NCI-H748 treated with DMSO at 0.1 percent for 48 hours (cell line): ENCODE data around the gene DCXR.

Source experiments
- DNase-seq: peaks from one replicate; lab custom pipeline; 2025; lab: John Stamatoyannopoulos, UW

DCXR gene

DNA sequence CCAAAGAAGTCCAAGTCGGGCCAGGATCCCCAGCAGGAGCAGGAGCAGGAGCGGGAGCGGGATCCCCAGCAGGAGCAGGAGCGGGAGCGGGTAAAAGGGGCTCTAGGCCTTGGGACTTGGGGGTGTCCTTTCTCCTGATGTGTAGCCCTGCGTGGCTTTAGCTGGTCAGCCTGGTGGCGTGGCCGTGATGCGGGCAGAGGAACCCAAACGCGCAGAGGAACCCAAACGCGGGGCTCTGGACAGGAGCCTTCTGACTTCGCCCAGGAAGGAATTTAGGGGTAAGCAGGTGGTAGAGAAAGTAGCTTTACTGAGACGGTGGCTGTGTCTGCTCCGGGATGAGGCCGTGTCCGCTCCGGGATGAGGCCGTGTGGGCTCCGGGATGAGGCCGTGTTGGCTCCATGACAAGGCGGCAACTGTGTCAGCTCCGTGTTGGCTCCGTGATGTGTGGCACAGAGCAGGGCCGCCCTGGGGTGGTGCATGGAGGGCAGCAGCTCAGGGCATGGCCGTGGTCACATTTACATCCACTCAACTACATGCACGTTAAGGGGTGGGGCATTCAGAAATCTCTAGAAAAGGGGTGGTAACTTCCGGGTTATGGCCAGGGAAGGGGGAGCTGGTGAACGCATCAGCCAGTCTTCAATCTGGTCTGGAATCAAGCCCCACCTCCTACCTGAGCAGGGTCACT is 40.6 kb downstream of the DCXR start:
- no peak for DNase-seq

DNA sequence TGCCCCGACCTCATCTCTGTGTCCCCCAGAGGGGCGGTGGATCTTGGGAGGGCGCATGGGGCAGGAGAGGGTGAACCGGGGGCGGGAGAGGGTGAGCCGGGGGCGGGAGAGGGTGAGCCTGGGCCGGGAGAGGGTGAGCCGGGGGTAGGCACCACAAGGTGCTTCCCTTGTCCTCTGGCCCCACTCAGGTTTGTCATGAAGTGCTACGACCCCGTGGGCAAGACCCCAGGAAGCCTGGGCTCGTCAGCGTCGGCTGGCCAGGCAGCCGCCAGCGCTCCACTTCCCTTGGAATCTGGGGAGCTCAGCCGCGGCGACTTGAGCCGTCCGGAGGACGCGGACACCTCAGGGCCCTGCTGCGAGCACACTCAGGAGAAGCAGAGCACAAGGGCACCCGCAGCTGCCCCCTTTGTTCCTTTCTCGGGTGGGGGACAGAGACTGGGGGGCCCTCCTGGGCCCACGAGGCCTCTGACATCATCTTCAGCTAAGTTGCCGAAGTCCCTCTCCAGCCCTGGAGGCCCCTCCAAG is 41.2 kb downstream of the DCXR start:
- no peak for DNase-seq

DNA sequence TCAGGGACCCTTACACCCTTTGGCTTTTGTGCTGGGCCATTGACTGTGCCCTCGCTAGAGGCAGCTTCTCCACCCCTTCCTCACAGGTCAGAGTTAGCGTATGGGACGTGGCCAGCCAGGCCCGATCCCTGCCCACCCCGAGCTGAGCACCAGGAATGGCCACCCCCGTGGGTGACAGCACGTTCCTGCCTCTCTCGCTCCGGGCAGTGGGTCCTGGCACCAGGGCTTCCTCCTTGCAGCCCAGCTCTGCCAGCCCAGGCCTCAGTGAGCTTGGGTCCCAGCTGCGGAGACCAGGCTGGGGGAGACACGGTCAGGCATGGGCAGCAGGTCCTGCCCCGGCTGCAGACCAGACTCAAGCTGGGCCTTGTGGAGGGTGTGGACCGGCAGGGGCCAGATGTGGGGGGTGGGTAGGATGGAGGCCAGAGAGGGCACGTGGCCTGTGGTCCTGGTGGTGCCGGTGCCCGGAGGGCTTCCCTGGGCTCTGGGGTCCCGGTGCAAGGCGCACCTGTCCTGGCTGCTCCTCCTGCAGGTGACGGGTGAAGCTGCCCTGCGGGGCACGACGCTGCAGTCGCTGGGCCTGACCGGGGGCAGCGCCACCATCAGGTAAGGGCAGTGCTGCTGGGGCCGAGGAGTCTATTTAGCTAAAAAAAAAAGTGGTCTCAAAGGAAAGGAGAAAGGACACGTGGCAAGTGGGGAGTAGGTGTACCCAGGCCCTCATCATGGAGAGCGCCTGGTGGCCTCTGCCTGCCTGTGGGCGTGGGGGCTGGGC is 41.9 kb downstream of the DCXR start:
- DNase-seq: no peak

DNA sequence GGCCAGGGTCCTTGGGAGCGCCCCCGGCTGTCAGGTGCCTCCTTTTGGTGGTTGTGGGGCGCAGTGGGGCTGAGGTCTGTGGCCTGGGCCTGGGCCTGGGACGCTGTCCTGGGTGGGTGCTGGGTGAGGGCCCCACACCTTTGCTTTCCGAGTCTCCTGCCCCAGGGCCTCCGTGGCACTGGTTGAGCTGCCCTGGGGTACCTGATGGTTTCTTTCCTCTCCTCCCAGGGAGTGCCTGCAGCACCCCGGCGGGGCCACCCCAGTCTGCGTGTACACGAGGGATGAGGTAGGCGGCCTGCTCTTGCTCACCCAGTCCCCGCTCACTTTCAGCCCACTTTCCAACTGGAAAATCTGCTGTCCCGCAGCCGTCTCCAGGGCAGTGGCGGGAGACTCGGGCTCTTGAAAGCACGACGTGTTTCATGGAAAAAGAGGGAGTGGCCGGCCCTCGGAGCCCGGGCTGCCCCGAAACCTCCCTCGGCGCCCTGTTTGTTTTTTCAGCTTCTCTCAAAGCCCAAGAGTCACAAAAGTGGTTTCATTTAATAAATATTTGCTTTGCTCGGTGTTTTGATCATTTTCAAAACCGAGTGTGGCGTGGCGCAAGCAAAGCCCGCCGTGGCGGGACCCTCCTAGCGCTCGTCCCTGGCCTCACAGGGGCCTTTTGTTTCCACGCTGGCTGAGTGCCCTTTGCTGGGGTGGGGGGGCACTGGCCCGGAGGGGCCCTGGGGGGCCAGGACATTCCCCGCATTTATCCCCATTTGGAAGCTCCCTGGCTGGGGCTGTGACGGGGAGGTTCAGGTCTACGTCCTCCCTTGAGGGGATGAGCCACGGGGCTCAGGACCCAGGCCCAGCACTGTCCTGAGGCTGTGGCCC is 42.7 kb downstream of the DCXR start:
- DNase-seq: peak; percentile 5

DNA sequence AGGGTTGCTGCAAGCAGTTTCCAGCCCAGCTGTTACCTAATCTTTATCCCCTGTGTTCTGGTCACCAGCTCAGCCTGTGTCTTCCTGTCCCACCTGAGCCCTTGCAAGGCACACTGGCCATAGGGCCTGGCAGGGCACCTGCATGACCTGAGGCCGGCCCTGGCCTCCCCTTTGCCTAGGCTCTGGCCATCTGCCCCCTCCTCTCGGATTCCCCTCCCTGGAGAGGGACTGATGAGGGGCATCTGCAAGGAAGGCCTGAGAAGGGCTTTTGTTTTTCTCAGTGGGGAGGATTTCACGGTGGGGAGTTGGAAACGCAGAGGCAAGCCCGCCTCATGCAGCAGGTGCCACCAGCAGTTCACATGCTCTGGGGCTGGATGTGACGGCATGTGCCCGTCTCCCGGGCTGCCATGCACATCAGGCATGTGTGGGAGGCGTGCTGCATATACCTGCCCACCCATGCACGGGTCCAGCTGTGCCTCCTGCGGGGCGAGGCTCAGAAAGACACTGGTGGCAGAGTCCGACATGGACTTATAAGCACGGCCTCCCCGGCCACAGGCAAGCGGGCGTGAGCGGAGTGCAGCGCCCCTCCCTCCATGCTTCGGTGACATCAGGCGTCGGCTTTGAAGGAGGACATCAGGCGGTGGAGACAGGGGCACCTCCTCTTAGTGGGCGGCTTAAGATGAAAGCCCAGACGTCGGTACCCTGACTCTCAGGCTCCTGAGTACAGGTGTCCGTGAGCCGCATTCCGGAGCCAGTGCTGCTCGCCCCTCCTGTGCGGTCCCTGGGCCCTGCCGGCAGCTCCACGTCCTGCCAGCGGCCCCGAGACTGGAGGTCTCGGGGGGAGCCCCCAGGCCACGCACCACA is 43.5 kb downstream of the DCXR start:
- DNase-seq: no peak

DNA sequence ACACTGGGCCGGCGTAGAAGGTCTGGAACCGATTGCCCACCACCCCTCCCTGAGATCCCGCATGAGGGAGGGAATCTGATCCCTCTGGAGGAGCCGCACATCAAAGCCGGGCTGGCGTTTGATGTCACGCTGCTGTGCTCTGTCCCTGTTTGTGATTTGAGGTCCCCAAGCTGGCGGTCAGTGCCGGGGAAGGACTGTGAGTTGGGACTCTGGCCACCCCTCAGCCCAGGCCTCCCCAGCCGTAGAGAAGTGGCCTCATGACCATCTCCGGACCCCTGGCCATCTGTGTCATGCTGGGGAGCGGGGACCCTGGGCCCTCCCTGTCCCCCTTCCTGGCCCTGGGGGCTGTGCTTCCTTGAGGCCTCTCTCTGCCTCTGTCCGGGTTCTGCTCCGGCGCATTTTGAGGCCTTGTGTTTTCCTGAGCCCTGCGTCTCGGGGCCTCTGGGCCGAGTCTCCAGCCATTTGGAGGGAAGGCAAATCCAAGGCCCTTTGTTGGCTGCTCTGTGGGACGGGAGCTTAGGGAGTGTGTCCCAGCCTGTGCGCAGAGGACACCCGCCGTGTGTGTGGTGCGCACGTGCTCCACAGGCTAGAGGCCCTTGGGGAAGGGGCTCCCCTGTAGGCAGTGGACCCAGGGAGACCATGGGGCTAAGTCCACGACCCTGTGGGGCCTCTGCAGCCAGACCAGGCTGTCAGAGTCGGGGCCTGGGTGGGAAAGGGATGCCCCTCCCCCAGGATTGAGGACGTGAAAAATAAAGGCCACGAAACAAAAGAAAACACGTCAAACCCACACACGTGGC is 45.0 kb downstream of the DCXR start:
- DNase-seq: no peak

DNA sequence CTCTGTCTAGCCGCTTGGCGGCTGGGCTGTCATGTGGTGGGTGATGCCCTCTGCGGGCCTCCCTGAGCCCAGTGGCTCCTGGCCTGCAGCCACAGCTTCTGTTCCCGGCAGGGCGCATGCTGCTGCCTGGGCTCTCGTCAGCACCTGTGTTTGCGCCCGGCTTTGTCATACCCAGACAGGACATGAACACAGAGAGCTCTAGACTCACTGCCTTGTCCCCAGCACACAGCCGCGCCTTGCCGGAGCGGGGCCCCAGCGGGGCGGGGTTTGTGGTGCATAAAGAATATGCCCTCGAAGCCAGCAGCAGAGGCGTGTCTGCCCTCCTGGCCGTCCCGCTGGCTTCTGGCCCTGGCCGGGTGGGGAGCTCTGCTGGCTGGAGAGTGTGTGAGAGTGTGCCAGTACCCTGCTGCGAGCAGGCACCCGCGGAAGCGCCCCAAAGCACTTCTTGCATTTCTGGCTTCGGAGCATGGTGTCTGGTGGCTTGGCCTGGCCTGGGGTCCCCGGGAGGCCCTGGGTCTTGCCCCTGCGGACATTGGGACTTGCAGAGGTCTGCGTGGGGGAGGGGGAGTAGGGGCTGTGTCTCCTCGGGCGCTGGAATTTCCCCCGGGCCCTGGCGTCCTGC is 45.7 kb downstream of the DCXR start:
- no peak for DNase-seq

DNA sequence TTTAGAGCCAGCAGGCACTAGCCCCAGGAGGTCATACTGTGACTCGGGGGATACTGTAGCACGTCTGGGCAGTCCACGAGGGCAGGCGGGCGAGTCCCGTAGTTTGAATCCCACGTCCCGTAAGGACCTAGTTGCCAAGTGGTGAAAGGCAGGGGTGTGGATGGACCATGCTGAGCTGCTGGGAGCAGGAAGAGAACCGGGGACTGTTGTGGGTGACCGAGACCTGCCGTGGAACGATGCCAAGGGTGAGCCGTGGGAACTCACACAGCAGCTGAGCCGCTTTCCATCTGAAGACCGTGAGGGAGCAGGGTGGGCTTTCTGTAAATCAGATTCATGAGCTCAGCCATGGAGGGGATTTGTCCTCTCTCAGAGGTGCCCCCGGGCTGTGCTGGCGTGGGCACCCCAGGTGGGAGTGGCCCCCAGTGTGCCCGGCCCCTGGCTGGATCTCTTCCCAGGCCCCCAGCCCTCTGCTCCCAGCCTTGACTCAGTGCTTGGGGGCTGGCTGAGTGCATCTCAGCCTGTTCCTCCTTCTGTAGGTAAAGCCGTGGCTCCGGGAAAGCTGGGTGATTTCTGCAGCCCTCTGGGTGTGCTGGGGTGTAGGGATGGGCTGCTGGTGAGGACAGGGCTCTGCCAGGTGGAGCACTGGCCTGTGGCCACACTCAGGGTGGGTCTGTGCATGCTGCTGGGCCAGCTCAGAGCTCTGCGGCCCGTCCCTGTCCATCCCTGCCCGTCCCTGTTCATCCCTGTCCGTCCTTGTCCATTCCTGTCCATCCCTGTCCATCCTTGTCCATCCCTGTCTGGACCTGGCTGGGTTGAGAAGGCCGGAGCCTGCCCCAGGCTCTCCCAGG is 46.4 kb downstream of the DCXR start:
- DNase-seq: no peak

DNA sequence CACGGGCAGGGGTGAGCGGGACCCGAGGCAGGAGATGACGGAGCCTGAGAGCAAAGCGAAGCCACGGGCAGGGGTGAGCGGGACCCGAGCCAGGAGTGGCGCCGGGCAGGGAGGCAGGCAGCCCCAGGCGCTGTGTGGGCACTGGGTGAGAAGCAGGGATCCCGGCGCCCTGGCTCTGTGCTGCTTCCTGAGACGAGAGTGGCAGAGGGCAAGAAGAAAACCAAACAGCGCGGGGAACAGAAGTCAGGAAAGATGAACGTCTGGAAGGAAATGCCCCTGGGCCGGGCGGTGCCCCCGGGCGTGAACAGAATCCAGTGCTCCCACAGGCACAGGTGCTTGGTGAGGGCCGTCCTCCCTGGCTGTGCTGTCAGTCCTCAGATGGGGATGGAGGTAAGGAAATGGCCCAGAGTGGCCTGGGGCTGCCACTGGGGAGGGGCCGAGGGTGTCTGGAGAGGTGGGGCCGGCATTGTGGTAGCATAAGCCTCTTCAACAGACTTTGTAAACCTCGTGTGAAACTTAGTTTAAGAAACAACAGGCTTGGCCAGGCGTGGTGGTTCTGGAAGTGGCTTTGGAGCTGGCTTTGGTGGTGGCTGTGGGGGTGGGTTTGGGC is 50.2 kb downstream of the DCXR start:
- no peak for DNase-seq

DNA sequence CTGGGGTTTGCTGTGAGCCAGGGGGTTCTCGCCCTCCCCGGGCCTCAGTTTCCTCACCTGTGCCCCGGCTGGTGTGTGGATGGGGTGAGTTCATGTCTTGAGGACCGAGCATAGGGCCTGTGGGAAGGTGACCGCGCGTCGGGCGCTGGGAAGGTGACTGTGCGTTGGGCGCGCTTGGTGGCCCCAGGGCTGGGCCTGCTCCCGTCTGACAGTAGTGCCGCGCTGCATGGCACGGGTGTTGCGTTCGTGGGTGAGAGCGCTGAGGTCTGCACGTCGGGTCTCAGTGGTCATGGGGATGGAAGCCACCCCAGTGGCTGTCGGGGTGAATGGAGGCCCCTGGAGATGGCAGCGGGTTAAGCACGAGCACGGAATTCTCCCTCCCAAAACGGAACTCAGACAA is 50.9 kb downstream of the DCXR start:
- DNase-seq: no peak
